Amniotic stem cell (primary cell): ENCODE results near the gene VPS13D.

Experiments used
- DNase-seq: peaks from one replicate; lab custom pipeline; 2025; lab: John Stamatoyannopoulos, UW

VPS13D gene

GRCh38 chr1:12229835-12230548, at the start of gene VPS13D:
VPS13D (plus strand) TSS chr1:12230030; CDS start chr1:12234267, 4,237 bp downstream.
- peak; percentile 82 for DNase-seq

- DNase-seq: no peak
Observed at GRCh38 chr1:12180315-12180714, 49.5 kb upstream of the VPS13D start.

GRCh38 chr1:12180903-12181302, 48.9 kb upstream of the VPS13D start:
- no peak for DNase-seq

GRCh38 chr1:12181568-12181967, 48.3 kb upstream of the VPS13D start:
- no peak for DNase-seq

- DNase-seq: no peak
Observed at GRCh38 chr1:12182410-12182984, 47.3 kb upstream of the VPS13D start.

- no peak for DNase-seq
Observed at GRCh38 chr1:12183095-12183794, 46.6 kb upstream of the VPS13D start.

GRCh38 chr1:12184008-12184681, 45.7 kb upstream of the VPS13D start:
- DNase-seq: peak; percentile 9

- no peak for DNase-seq
Observed at GRCh38 chr1:12185036-12185917, 44.6 kb upstream of the VPS13D start.

GRCh38 chr1:12185918-12186678, 43.7 kb upstream of the VPS13D start:
- DNase-seq: no peak

- no peak for DNase-seq
Observed at GRCh38 chr1:12186679-12186985, 43.2 kb upstream of the VPS13D start.

- DNase-seq: no peak
Observed at GRCh38 chr1:12188115-12188514, 41.7 kb upstream of the VPS13D start.

- DNase-seq: no peak
Observed at GRCh38 chr1:12188657-12189327, 41.0 kb upstream of the VPS13D start.

GRCh38 chr1:12189328-12189682, 40.5 kb upstream of the VPS13D start:
- no peak for DNase-seq

- DNase-seq: no peak
Observed at GRCh38 chr1:12191242-12192032, 38.4 kb upstream of the VPS13D start.

- no peak for DNase-seq
Observed at GRCh38 chr1:12194666-12195216, 35.1 kb upstream of the VPS13D start.

- DNase-seq: no peak
Observed at GRCh38 chr1:12195416-12195815, 34.4 kb upstream of the VPS13D start.

- no peak for DNase-seq
Observed at GRCh38 chr1:12196641-12197482, 33.0 kb upstream of the VPS13D start.

- DNase-seq: no peak
Observed at GRCh38 chr1:12197483-12197880, 32.3 kb upstream of the VPS13D start.

GRCh38 chr1:12200208-12200607, 29.6 kb upstream of the VPS13D start:
- DNase-seq: no peak
